Uterus (tissue), 2 donors: Measurements from ENCODE around the gene C14orf119.

Source experiments
- POLR2A ChIP-seq, 2 donors: fragments of 450-650 bp; IDR thresholded peaks; one replicate each; pipeline ENCODE4 v1.6.1; 2016; ENCODE audit warnings: antibody characterized with exemption in 2 of 2, mild to moderate bottlenecking in 1 of 2, moderate library complexity in 1 of 2
- TF ChIP-seq, protein P1 (sequence below), 4 experiments: fragments of 200-600 bp in 2 of 4; fragments of 450-650 bp in 2 of 4; sonication (generic) in 2 of 4; IDR thresholded peaks; one replicate each; pipeline ENCODE4 v1.5.1; 2016 to 2019; ENCODE audit warnings: antibody characterized with exemption in 4 of 4, mild to moderate bottlenecking in 2 of 4, moderate library complexity in 1 of 4

DNA sequence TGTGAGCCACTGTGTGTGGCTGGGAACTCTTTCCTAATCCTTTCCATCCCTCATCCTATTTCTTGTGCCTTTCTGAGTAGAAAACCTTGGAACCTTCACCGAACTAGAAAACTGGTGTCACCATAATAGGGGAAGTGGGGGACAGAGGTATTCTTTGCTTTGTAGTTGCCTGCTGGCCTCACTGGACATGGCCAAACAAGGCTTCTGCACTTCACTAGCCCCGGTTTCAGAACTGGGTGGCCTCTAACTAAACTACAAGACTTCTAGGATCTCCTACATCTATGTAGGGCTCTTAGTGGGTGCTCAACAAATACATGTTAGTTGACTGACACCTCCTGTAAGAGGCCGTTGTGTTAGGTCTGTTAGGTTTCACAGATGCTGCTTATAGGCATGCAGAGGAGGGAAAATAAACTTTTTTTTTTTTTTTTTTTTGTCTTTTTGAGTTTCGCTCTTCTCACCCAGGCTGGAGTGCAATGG is 10.1 kb downstream of the C14orf119 start:
- TF ChIP-seq, protein P1, sequence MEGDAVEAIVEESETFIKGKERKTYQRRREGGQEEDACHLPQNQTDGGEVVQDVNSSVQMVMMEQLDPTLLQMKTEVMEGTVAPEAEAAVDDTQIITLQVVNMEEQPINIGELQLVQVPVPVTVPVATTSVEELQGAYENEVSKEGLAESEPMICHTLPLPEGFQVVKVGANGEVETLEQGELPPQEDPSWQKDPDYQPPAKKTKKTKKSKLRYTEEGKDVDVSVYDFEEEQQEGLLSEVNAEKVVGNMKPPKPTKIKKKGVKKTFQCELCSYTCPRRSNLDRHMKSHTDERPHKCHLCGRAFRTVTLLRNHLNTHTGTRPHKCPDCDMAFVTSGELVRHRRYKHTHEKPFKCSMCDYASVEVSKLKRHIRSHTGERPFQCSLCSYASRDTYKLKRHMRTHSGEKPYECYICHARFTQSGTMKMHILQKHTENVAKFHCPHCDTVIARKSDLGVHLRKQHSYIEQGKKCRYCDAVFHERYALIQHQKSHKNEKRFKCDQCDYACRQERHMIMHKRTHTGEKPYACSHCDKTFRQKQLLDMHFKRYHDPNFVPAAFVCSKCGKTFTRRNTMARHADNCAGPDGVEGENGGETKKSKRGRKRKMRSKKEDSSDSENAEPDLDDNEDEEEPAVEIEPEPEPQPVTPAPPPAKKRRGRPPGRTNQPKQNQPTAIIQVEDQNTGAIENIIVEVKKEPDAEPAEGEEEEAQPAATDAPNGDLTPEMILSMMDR (IDR thresholded peaks at IDR 0.05), result no peak
- TF ChIP-seq POLR2A (IDR thresholded peaks at IDR 0.05), result no peak
